Right lobe of liver (tissue), 4 donors: ENCODE measurements around the gene CYP11A1.

Experiments used
- POLR2A ChIP-seq: fragments of 450-650 bp; IDR thresholded peaks from one replicate; pipeline ENCODE4 v1.6.1; 2017; ENCODE audit warnings: antibody characterized with exemption, mild to moderate bottlenecking
- TF ChIP-seq, protein P1 (sequence below), 4 donors: fragments of 200-600 bp in 3 of 4; fragments of 450-650 bp in 1 of 4; IDR thresholded peaks; one replicate each; pipeline versions ENCODE4 v1.5.1 to v1.8.0; 2016 to 2022; ENCODE audit warnings: antibody characterized with exemption in 4 of 4, mild to moderate bottlenecking in 2 of 4
- donor health status: DM: no; HTN: no; CAD: no.
- donor health status: DM: no; HTN: no; CAD: no.
- donor health status: DM: no; HTN: yes; CAD: no.

DNA sequence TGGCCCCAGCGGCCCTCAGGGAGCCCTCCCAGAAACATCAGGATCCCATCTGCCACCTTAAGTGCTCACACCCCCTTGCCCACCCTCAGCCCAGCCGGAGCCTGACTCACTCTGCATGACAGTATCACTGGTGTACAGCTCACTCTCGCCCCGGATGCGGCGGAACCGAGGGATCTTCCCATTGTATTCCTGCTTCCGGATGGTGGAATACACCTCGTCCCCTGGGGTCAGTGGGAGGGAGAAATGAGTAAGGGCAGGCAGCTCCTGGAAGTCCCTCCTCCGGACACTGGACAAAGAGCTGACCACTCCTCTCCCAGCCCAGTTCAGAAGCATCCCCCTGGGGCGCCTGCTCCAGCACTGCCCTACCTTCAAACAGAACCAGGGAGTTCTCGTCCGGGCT lies 49.8 kb upstream of the CYP11A1 start:
- TF ChIP-seq, protein P1, sequence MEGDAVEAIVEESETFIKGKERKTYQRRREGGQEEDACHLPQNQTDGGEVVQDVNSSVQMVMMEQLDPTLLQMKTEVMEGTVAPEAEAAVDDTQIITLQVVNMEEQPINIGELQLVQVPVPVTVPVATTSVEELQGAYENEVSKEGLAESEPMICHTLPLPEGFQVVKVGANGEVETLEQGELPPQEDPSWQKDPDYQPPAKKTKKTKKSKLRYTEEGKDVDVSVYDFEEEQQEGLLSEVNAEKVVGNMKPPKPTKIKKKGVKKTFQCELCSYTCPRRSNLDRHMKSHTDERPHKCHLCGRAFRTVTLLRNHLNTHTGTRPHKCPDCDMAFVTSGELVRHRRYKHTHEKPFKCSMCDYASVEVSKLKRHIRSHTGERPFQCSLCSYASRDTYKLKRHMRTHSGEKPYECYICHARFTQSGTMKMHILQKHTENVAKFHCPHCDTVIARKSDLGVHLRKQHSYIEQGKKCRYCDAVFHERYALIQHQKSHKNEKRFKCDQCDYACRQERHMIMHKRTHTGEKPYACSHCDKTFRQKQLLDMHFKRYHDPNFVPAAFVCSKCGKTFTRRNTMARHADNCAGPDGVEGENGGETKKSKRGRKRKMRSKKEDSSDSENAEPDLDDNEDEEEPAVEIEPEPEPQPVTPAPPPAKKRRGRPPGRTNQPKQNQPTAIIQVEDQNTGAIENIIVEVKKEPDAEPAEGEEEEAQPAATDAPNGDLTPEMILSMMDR (IDR thresholded peaks at IDR 0.05), result no peak
- TF ChIP-seq POLR2A, result no peak
